ENCODE results near the gene NHERF2.
"Not testable (repeated sequence)": the region's sequence is repeated elsewhere in the genome, so short reads cannot be mapped to it uniquely, and the experiment has no call there.

The NHERF2 gene

DNA sequence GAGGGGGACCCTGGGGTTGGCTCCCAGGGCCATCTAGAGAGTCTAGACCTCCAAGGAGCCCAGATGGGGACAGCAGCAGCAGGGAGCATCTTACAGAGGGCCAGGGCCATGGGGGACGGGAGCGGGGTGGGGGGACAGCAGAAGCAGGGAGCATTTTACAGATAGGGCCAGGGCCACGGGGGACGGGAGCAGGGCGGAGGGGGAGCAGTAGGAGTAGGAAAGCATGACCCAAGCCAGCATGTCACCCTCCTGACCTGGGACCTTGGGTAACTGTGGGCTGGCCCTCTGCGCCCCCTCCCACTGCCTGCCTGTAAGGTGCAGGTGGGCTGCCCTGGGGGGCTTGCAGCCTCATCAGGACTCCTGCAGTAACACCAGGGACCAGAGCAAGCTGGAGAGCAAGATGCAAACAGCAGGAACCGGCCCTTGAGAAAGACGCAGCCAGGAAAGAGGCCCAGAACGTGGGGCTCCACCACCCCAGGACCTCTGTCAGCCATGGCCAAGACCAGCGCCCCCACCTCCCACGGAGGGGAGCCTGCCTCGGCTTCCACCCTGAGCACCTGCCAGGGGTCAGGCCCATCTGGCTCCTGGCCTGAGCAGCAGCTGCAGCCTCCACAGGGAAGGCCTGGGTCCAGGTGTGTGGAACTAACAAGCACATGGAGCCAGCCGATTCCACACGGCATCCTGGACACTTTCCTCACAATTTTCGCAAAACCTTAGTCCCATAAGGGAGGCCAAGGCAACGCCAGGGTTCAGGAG lies 19.4 kb upstream of the NHERF2 start:
- DNase-seq (ENCODE audit: low spot score): no peak

DNA sequence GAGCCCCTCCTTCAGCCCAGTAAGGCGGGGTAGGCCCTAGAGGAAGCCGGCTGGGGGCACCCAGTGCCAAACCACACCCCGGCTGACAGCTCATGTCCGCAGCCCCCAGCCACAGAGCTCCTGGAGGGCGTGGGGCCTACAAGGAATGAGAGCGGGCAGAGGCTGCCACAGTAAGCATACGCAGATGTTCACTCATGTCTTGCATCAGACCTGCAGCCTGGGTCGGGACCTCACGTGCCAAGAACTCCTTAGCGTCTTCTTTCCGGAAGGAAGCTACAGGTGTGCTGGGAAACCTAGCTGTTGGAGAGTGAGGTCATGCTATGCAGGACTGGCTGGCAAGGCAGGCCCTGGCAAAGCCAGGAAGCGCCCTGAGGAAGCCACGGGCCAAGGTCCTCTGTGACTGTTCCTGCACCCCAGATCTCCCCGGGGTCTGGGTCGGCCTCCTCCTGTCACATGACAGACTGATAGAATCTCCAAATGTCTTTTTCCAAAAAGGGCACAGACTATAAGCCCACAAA lies 18.6 kb upstream of the NHERF2 start:
- DNase-seq (ENCODE audit: low spot score): no peak

DNA sequence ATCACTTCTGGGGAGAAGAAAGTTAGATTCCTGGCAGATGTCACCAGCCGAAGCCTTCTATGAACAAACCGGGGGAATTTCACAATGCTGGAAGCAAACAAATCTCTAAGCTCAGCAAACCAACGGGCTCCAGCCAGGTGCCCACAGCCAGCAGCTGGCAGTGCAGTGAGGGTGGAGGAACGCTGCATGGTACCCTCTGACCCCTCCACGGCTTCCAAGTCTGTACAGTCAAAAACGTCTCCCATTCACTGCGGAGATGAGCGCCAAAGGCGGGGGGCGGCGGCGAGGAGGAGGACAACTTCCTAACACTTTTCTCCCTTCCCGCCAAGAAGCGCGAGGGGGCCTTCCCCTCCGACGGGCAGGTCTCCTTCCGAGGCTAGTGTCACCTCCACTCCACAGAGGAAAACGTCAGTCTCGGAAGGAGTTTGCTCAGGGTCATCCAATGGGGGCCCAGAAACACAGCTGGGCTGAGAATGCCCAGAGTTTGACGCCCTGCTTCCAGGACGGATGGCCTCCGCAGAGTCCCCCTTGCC lies 18.0 kb upstream of the NHERF2 start:
- DNase-seq (ENCODE audit: low spot score): no peak

DNA sequence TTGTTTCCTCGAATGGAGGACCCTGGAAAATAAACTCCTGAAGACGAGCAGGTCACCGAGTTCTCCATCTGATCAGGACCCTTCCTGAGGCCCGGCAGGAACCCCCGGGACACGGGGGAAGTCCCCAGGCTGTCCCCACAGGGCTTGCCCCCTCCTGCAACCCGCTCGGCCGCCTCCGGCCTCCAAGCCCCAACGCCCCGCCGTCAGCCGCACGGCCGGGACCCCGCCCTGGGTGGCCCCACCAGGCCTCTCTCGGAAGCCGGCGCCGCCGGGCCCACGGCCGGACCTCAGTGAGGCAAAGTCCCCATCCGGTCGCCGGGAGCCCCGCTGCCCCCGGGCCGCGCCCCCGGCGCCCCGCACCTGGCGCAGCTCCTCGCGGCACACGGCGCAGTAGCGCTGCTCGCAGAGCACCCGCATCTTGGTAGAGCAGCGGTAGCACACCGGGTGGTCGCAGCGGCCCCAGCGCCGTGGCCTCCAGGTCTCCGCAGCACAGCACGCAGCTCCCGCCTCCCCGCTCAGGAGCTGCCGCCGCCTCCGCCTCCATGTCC lies 17.5 kb upstream of the NHERF2 start:
- no peak for DNase-seq (ENCODE audit: low spot score)

DNA sequence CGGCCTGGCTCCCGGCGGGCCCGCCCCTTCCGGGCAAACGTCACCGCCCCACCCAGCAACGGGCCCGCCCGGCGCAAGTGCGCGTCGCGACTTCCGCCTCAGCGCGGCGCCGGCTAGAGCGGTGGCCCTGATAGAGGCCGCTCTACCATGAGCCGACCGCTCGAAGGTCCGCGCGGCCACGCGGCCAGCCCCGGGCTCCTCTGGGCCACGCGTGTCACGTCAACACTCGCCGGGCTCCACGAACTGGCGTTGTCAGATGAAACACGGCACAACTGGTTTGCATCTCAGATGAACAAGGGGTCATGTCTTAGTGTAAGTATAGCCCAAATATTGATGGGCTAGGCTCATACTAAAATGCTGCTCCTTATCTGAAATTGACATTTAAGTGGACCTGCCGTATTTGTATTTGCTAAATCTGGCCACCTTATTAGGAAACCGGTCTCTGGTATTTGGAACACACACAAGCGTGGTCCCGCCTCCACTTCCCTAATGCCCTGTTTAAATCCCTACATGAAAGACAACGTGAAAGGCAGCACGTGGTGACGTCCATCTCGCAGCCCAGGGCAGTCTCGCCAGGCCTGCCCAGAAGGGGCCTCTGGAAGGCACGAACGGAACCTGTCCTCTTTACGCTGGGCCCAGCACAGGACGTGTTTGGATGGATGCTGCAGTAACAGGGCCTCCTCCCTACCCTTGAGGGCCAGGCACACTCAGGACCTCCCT lies 16.8 kb upstream of the NHERF2 start, which contains the start of gene ZNF598:
ZNF598 (minus strand) TSS at position 31 of the 720 bp plus-strand sequence.
- peak; percentile 89 for DNase-seq (ENCODE audit: low spot score)

- DNase-seq (ENCODE audit: low spot score): not testable (repeated sequence)
Observed at GRCh38 chr16:2011726-2012125, 15.0 kb upstream of the NHERF2 start.

- no peak for DNase-seq (ENCODE audit: low spot score)
Observed at GRCh38 chr16:2013527-2013926, 13.2 kb upstream of the NHERF2 start.

GRCh38 chr16:2015117-2015946 lies 11.4 kb upstream of the NHERF2 start:
- no peak for DNase-seq (ENCODE audit: low spot score)

DNA sequence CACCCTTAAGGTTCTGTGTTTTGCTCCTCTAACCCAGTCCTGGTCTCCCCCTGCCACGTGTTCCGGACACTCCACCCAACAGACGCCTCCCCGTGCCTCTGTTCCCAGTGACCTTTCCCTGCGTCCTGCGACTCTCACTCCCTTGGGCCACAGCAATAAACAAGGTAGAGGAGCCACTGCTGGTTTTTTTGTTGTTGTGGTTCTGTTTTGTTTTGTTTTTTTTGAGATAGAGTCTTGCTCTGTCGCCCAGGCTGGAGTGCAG lies 10.8 kb upstream of the NHERF2 start:
- no peak for DNase-seq (ENCODE audit: low spot score)

GRCh38 chr16:2016407-2016922 lies 10.2 kb upstream of the NHERF2 start:
- DNase-seq (ENCODE audit: low spot score): no peak

- no peak for DNase-seq (ENCODE audit: low spot score)
Observed at GRCh38 chr16:2019518-2019920, 7.2 kb upstream of the NHERF2 start, which contains the start of gene NPW. Gene NPW (plus strand): TSS chr16:2019785.

GRCh38 chr16:2019921-2020831 lies 6.5 kb upstream of the NHERF2 start:
- no peak for DNase-seq (ENCODE audit: low spot score)

- DNase-seq (ENCODE audit: low spot score): no peak
Observed at GRCh38 chr16:2022723-2023091, 4.0 kb upstream of the NHERF2 start.

GRCh38 chr16:2023092-2024031 lies 3.3 kb upstream of the NHERF2 start:
- DNase-seq (ENCODE audit: low spot score): peak; percentile 96

DNA sequence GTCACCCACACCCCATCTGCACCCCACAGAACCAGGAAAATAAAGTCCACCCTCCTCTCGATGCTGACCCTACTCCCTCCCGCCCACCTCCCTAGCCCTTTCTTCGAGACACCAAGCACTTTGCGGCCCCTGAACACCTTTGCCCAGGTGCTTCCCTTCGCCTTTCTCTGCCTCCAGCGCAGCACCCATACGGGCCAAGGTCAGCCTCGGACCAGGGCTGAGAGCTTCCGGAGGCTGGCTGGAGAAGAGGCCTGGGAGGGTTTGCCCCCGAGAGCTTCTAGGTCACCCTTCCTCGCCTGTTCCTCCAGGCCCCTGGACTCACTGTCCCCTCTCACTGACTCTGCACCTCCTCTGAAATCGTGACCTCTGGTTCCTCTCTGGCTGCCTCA lies 2.7 kb upstream of the NHERF2 start:
- no peak for DNase-seq (ENCODE audit: low spot score)

DNA sequence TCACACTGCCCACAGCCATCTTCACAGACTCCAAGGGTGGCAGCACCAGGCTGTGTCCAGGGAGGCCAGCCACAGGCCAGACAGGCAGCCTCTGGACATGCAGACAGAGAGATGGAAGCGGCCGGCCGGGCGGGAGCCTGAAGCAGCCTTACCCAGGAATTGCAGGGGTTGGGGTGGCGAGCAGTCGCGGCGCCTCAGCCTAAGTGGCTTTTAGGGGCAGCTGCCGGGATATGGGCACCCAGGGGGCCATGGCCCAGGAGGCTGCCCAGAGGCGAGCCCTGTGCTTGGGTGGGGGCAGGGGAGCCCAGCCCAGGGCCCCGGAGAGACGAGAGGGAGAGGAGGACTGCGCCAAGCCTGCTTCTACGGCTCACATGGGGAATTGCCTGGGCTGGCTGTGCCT lies 1.5 kb upstream of the NHERF2 start:
- no peak for DNase-seq (ENCODE audit: low spot score)

- no peak for DNase-seq (ENCODE audit: low spot score)
Observed at GRCh38 chr16:2025878-2026460, 733 bp upstream of the NHERF2 start.

DNA sequence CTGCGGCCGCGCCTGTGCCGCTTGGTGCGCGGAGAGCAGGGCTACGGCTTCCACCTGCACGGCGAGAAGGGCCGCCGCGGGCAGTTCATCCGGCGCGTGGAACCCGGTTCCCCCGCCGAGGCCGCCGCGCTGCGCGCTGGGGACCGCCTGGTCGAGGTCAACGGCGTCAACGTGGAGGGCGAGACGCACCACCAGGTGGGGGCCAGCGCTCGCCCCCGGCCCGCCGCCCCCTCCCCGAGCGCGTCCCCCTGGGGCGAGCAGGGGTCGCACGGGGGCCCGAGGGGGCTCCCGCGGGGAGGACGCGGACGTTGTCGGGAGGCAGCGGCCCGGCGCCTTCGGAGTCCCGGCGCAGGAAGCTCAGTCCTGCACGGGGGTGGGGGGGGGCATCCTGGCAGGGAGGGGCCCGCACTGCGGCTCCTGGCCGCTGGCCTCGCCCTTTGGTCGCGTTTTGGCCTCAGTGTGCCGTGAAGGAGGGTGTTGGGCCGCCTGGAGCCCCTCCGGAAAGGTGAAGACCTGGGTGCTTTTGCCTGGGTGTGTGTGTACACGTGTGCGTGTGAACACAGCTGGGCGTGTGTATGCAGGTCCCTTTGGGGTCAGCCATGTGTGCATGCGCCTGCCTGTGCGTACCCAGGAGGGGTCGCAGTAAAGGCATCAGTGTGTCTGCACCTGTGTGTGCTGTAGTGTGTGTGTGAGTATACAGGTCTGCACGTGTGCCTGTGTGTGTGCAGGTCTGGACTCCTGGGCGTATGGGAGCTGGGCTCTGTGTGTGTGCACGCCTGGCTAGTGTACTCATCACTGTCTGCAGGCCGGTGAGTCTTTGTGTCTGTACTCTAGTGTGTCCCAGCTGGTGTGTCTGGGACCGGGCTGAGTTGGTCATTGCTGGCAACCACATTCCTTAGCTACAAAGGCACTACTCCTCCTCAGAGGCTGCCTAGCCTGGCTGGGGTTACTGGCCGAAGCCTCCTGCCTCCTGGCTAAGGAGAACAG lies 615 bp downstream of the NHERF2 start:
- DNase-seq (ENCODE audit: low spot score): peak; percentile 69

Measured in left forelimb (tissue), 1 donor.